Nephron progenitor cell (in vitro differentiated cells): ENCODE results near the gene HMCN1.

Experiments
- DNase-seq: peaks from one replicate; pipeline ENCODE4 v3.0.0; 2021
- H3K27ac Mint-ChIP-seq: 2 replicates; pipeline ENCODE4 v1.8.0; 2021; ENCODE audit warnings: mild to moderate bottlenecking, moderate library complexity, mixed read lengths
- H3K27me3 Mint-ChIP-seq: 2 replicates; pipeline ENCODE4 v1.8.0; 2021; ENCODE audit warnings: mild to moderate bottlenecking, low read depth, mixed read lengths; ENCODE audit not compliant: poor library complexity
- H3K36me3 Mint-ChIP-seq: 2 replicates; pipeline ENCODE4 v1.8.0; 2021; ENCODE audit warnings: low read depth, mixed read lengths
- H3K4me1 Mint-ChIP-seq: 2 replicates; pipeline ENCODE4 v1.8.0; 2021; ENCODE audit warnings: mixed read lengths
- H3K4me3 Mint-ChIP-seq: 2 replicates; pipeline ENCODE4 v1.8.0; 2021; ENCODE audit warnings: mild to moderate bottlenecking, moderate library complexity, mixed read lengths
- H3K9me3 Mint-ChIP-seq: 2 replicates; pipeline ENCODE4 v1.8.0; 2021; ENCODE audit warnings: mild to moderate bottlenecking, moderate library complexity, mixed read lengths
- CTCF ChIP-seq: fragments of 200-600 bp; sonication (generic); IDR thresholded peaks from 2 replicates; pipeline ENCODE4 v1.5.0; 2021; ENCODE audit warnings: antibody characterized with exemption

The HMCN1 gene

GRCh38 chr1:185912504-185912903 lies 178.3 kb downstream of the HMCN1 start:
- Mint-ChIP-seq H3K4me3 (no peak overlapping the region), H3K27ac (peak overlapping the region; percentile 13), H3K27me3 (no peaks in the 10 kb centered on the region), H3K9me3 (no peaks in the 10 kb centered on the region), H3K36me3 (peaks cover 22% of the 10 kb centered on the region), H3K4me1 (no peaks in the 10 kb centered on the region)
- DNase-seq: no peak
- TF ChIP-seq CTCF: no peak

- Mint-ChIP-seq H3K9me3 (no peaks in the 10 kb centered on the region), H3K36me3 (peaks cover 33% of the 10 kb centered on the region), H3K4me3 (no peak overlapping the region), H3K27ac (no peak overlapping the region), H3K27me3 (no peaks in the 10 kb centered on the region), H3K4me1 (no peaks in the 10 kb centered on the region)
- DNase-seq: no peak
- no peak for TF ChIP-seq CTCF
These were observed 179.9 kb downstream of the HMCN1 start for GRCh38 chr1:185914089-185914488.

GRCh38 chr1:185916861-185917260 lies 182.7 kb downstream of the HMCN1 start:
- no peak for TF ChIP-seq CTCF
- H3K9me3 Mint-ChIP-seq: no peaks in the 10 kb centered on the region
- H3K4me1 Mint-ChIP-seq: no peaks in the 10 kb centered on the region
- DNase-seq: no peak
- peaks cover 15% of the 10 kb centered on the region for H3K36me3 Mint-ChIP-seq
- H3K27ac Mint-ChIP-seq: no peak overlapping the region
- no peak overlapping the region for H3K4me3 Mint-ChIP-seq
- H3K27me3 Mint-ChIP-seq: no peaks in the 10 kb centered on the region

- DNase-seq: peak; percentile 36
- Mint-ChIP-seq H3K4me1 (no peaks in the 10 kb centered on the region), H3K27ac (no peak overlapping the region), H3K4me3 (no peak overlapping the region), H3K27me3 (no peaks in the 10 kb centered on the region), H3K9me3 (no peaks in the 10 kb centered on the region), H3K36me3 (peaks cover 11% of the 10 kb centered on the region)
- TF ChIP-seq CTCF: no peak
These were observed 183.5 kb downstream of the HMCN1 start for GRCh38 chr1:185917646-185918045.

- Mint-ChIP-seq H3K4me3 (no peak overlapping the region), H3K27ac (no peak overlapping the region), H3K4me1 (no peaks in the 10 kb centered on the region), H3K9me3 (no peaks in the 10 kb centered on the region), H3K36me3 (peaks cover 21% of the 10 kb centered on the region), H3K27me3 (no peaks in the 10 kb centered on the region)
- no peak for TF ChIP-seq CTCF
- no peak for DNase-seq
These were observed 186.4 kb downstream of the HMCN1 start for GRCh38 chr1:185920602-185921001.

GRCh38 chr1:185921636-185922035 lies 187.4 kb downstream of the HMCN1 start:
- Mint-ChIP-seq H3K4me1 (no peaks in the 10 kb centered on the region), H3K4me3 (no peak overlapping the region)

More at GRCh38 chr1:185921636-185922035, 187.4 kb downstream of the HMCN1 start:
- TF ChIP-seq CTCF: no peak
- no peaks in the 10 kb centered on the region for H3K27me3 Mint-ChIP-seq
- H3K9me3 Mint-ChIP-seq: no peaks in the 10 kb centered on the region
- DNase-seq: no peak
- H3K36me3 Mint-ChIP-seq: peaks cover 22% of the 10 kb centered on the region
- no peak overlapping the region for H3K27ac Mint-ChIP-seq
